ENCODE measurements around the gene TNFRSF6B.
"Not testable (repeated sequence)": the region's sequence is repeated elsewhere in the genome, so short reads cannot be mapped to it uniquely, and the experiment has no call there.

- TF ChIP-seq PATZ1 (CRISPR knock-in tag; IDR thresholded peaks at IDR 0.05; ENCODE audit: borderline replicate concordance); ISL1 (CRISPR knock-in tag; IDR thresholded peaks at IDR 0.05); ESRRG (CRISPR knock-in tag; IDR thresholded peaks at IDR 0.05); RARB (CRISPR knock-in tag; IDR thresholded peaks at IDR 0.05); GLIS3 (CRISPR knock-in tag; IDR thresholded peaks at IDR 0.05); ZFP30 (CRISPR knock-in tag; IDR thresholded peaks at IDR 0.05); POU6F1 (CRISPR knock-in tag; IDR thresholded peaks at IDR 0.05; ENCODE audit: borderline replicate concordance, low read depth); CSDC2 (CRISPR knock-in tag; IDR thresholded peaks at IDR 0.05): not testable (repeated sequence)
These were observed 36.3 kb upstream of the TNFRSF6B start for GRCh38 chr20:63660174-63660573.

Measured in SK-N-SH treated with all-trans-retinoic acid at 6 μM for 48 hours (cell line).